ENCODE data around the gene NEDD9.
A peak's percentile ranks its signal among the peaks of the same experiment; 100 is the strongest.

Gene NEDD9

DNA sequence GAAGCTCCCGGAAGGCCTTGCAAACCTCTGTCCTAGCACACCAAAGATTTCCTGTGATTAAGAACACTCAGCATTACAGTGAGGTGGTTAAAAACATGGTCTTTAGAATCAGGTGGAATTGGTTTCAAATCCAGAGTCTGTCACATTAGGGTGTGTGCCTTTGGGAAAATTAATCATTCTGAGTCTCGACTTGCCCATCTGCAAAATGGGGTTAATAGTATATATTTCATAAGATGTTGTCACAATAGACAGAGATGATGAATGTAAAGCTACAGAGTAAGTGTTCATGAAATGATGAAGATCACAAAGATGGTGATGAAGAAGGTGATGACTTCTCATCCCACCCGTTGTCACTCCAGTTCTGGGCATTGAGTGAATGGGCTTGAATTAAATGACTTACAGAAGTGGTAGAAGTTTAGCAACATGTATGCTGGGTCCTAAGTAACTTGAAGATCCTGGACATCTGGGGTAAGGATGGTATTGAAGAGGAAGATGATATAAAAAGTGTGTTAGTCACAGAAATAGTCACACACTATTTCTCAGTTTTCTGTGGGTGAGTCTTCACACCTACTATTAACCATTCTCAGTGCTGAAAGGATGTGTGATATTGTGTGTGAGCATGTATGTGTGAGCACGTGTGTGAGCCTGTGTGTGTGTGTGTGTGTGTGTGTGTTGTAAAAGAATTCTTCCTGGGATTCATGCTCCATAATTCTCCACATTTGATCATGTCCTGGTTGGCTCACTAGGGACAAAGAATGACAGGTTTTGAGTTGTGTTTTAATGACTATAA is 28.0 kb upstream of the NEDD9 start:
- FAIRE-seq: no peak

DNA sequence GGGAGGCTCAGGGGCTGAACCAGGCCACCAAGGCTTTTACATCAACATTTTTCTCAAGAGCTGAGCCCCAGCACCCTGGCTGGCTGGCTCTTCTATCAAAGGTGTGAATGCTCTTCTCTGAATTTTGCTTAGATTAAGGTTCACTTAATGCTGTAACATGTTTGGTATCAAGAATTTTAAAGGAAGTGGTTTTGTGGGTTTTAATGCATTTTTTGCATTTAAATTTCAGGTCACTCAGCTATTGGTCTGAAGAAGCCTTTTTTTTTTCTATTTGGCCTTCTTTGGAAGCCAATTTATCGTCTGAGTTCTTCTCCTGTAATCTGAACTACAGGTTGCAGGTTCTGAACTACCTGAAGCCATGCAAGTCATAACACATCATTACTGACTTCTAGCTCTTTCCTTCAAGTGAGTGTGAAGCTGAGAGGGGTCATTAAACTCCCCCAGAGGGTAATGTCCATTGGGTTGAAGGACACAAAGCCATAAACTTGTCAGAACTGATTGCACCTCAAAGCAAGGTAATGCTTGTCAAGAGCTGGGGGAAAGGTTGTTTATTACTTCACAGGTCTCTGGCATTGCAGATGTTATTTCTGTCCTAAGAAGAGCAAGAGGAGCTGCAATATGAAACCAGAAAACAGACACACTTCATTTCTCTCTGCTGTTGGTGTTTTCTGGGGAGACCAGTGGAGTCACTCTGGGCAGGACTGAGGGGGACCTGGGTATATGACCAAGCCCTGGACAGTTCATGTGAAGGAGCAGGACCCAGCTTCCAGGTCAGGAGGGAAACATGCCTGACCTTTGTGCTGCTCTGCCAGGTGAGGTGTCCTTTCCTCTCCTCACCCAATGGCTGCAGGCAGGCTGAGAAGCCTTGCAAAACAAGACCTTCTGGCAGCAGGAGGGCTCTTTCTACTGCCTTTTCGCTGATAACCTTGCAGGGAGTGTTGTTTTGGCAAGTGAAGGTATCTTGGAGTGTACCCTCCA is 26.1 kb upstream of the NEDD9 start:
- FAIRE-seq: no peak

GRCh38 chr6:11255610-11256009 is 23.1 kb upstream of the NEDD9 start:
- no peak for FAIRE-seq

GRCh38 chr6:11253594-11253993 is 21.1 kb upstream of the NEDD9 start:
- FAIRE-seq: no peak

DNA sequence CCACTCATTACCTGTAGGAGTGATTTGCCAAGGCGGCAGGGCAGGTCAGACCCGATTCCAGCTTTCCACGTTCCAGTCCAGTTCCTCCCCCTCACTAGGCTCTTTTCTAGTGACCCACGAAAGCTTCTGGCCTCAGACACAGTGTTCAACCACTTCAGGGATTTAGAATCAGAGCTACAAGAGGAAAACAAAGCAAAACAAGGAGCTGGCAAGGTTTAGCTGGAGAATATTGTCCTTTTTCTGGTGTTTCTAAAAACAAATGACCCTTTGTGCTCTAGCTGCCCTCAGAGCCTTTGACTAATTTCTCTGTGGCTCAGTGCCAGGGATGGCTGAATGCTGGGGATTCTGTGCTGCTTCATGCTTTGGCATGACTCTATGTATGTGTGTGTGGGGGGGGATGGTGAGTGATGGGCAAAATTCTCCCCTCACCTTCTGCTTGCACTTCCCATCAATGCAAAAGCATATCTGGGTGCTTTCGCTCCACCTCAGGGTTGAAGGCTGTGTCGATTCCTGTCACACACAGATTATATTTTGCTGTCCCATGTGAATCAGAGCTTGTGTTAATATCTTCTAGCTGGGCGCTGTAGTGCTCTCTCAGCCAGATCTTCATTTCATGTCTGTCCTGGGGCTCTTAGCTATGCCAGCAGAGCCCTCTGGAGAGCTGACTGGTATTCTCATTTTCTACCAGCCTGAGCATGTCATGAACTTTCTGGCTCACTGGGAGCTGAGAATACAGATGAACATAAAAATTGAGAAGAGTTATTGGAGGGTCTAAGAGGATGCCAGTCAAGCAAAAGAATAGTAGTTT is 19.3 kb upstream of the NEDD9 start:
- no peak for FAIRE-seq

DNA sequence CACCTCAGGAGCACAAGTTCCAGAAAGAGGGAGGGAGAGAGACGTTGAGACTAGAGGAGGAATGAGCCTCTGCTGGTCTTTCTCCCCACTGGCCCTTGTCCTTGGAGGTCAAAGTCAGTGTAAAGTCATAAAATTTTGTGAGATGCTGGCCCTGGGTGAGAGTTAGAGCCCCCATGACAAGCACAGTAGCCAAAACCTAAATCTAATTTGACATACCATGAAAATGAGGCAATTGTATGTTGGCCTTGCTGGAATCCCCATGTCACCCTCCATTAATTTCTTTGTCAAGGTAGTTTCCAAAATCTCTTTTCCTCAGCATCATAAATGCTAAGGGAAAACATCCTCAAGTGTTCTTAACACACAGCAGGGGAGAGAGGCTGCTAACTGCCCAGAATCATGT is 17.6 kb upstream of the NEDD9 start:
- no peak for FAIRE-seq

DNA sequence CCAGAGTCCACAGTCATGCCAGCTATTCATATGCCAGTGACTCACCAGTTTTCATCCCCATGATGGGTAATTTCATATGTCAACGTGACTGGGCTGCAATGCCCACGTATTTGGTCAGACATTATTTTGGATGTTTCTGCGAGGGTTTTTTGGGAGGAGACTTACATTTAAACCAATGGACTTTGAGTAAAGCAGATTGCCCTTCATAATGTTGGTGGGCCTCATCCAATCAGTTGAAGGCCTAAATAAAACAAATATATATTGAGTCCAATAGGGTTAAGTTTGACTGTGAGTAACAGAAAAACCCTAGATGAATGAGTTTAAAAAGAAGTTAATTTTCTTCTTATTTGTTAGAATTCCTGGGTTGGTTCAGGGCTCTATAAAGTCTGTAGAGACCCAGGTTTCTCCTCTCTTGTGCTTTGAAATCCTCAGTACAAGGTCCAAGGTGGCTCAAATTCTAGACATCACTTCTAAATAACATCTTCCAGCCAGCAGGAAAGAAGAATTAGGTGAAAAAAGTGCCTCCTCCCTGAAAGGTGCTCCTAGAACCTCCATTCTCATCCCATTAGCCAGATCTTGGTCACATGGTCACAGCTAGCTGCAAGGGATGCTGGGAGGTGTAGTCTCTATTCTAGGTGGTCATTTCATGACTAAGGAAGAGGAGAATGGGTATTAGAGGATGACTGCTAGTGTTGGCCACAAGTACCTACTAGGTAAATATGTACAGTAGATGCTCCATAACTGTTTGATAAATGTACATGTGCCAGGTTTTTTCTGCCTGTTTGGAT is 16.7 kb upstream of the NEDD9 start:
- FAIRE-seq: no peak

- no peak for FAIRE-seq
These were observed 14.3 kb upstream of the NEDD9 start for GRCh38 chr6:11246722-11247121.

GRCh38 chr6:11245381-11246256 is 13.2 kb upstream of the NEDD9 start:
- FAIRE-seq: no peak

GRCh38 chr6:11244387-11245126 is 12.1 kb upstream of the NEDD9 start:
- FAIRE-seq: no peak

- FAIRE-seq: no peak
These were observed 11.4 kb upstream of the NEDD9 start for GRCh38 chr6:11243861-11244260.

- FAIRE-seq: no peak
These were observed 10.2 kb upstream of the NEDD9 start for GRCh38 chr6:11242711-11243110.

DNA sequence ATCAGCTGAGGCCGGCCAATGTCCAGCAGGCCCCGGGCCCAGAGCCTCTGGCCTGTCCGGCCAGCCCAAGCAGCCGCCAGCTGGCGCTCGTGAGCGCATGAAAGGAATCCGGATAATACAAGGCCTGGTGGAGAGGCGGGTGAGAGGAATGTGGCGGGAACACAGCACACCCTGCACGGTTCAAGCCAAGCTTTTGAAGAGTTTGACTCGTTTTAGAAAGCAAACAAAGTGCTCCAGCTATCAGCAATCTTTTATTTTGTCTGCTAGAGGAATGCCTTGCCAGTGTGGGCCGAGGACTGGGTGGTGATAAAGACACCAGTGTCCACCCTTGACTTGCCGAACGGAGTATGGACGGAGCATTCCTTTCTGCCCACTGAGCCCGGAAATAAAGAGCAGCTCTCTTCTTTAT is 9.3 kb upstream of the NEDD9 start:
- FAIRE-seq: no peak

DNA sequence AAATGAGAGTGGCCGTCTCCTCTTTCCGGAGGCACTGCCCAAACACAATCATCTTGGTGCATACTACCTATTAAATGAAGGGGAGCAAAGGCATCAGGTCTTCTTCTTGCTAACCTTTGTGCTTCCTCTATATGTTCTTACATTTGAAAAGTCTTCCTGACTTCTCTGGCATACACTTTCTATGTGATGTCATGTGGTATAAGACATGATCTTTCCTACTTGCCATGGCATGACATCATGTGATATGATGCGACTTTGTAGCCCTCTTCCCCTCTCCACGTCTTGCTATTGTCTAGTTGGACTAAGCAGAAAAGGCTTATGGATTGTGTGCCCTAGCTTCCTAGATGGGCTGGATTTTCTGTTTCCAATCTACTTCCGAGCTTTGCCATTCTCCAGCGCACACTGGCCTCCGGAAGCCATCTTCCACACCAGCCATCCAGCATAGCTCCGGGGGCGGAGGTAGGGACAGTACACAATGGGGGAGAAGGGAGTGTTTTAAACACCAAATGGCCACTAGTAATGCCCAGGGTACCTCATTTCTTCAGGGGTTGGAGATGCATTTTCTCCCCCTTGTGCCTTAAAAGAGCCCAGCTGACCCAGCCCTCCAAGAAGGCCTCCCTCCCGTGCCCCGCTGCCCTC is 8.8 kb upstream of the NEDD9 start:
- FAIRE-seq: no peak

- FAIRE-seq: no peak
These were observed 5.5 kb upstream of the NEDD9 start for GRCh38 chr6:11237956-11238355.

DNA sequence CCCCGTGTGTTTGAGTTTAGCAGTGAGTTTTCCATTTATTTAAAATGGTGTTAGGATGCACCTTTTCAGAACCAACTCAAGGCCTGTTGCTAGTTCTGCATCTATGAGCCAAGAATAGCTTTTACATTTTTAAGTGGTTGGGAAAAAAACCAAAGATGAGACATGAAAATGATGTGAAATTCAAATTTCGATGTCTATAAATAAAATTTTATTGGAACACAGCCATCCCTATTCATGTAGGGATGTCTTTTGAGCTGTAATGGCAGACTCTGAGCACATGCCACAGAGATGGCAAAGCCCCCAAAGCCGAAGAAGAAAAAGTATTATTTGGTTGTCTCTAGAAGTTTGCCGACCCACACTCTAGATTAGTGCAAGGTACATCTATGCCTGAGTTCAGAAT is 5.0 kb upstream of the NEDD9 start:
- FAIRE-seq: no peak

DNA sequence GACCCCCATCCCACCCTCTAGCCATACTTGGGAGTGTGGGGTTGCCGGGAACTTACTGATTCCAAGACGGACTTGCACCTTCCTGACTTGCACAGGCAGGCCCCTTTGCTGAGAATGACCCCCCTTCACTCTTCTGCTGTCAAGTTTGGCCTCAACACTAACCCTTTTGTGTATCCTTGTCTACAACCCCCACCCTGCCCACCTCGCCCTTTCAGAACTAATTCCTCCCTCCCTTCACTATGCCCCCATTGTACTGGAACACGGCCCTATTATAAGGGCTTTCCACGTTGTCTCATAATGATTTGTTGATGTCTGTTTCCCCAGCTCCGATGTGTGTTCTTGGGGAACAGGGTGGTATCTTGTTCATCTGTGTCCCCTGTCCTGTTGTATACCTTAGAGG is 4.4 kb upstream of the NEDD9 start:
- FAIRE-seq: no peak

DNA sequence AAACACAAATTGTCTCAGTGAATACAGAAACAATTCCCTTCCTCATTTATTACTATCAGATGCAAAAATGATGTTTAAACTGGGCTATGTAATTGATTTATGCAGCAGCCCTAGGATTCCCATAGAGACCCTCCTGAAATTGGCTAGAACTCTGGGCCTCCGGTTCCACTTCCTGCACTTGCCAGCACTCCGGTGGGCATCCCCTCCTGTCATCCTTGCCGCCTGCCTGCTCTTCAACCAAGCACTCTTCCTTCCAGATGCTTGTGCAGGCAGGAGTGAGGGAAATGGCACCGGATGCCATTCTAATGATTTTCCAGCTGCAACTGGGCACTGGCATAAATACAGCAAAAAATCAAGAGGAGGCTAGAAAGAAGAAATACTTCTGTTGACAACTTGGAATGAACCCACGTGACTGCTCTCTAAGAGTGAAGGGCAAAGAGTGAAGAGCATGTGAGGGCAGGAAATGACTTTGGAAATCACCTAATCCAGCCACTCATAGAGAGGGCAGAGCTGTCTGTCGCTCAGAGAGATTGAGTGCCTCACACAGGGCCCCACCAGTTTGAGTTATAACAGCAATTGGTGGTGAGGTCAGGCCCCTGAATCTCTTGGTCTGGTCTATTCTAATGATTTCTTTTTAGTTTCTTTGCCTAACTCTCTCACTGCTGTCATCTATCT is 3.7 kb upstream of the NEDD9 start:
- peak; percentile 86 for FAIRE-seq

DNA sequence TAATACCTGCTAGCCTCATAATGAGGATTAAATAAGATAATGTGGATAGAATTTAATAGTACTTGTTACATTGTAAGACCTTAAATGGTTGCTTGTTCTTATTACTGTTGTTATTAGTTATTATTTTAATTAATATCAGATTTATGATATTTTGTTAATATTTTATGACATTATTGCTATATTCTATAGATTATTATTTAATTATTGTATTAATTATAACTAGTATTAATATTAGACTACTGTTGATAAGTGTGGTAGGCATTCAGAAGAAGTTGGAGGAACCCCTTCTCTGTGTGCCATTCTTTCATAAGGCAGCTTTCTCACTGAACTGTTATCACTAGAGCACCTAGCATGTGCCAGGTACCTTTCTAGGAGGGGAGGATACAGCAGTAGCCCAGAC is 2.6 kb upstream of the NEDD9 start:
- no peak for FAIRE-seq
